Caco-2 (cell line): ENCODE results near the gene NOX5. TPM values are rescaled to one million over a fixed set of nuclear protein-coding genes. Genes with fewer than 3 reads are reported as not detected.
A peak's percentile ranks its signal among the peaks of the same experiment; 100 is the strongest.

Experiments used
- BruUV-seq: library from RNA; stranded (reverse); fragments of 400-500 nt; replicated peaks from 2 replicates; lab custom pipeline; 2021; lab: Mats Ljungman, UMichigan
- CTCF ChIA-PET: fragments of 300-600 bp; sonication (Branson Sonifier 250); formaldehyde crosslinking; loops from one replicate; lab custom pipeline; 2022; ENCODE audit warnings: antibody characterized with exemption; lab: Charles Lee
- POLR2A ChIA-PET: fragments of 300-600 bp; sonication (Branson Sonifier 250); formaldehyde crosslinking; loops from one replicate; lab custom pipeline; 2022; ENCODE audit warnings: antibody characterized with exemption; lab: Charles Lee
- DNase-seq, 2 experiments: peaks; one replicate each; pipeline versions ENCODE4 v3.0.0 to v3.0.0-alpha.2; 2020 to 2022
- H3K27me3 ChIP-seq: replicated peaks from 2 replicates; pipeline ENCODE4 v1.6.0; 2011; ENCODE audit warnings: low read length; ENCODE audit not compliant: control insufficient read depth, insufficient read depth
- H3K36me3 ChIP-seq: 2 replicates; pipeline ENCODE4 v1.5.1; 2011; ENCODE audit warnings: low read length; ENCODE audit not compliant: control insufficient read depth, insufficient read depth
- H3K4me1 ChIP-seq: fragments of 250-450 bp; sonication (Bioruptor Pico); 2 replicates; pipeline ENCODE4 v1.5.1; 2020; ENCODE audit warnings: mild to moderate bottlenecking
- H3K4me3 ChIP-seq: 2 replicates; pipeline ENCODE4 v1.5.1; 2011; ENCODE audit warnings: low read depth, mild to moderate bottlenecking, control low read depth, low read length
- H3K9me3 ChIP-seq: fragments of 250-450 bp; sonication (Bioruptor Pico); 2 replicates; pipeline ENCODE4 v1.5.1; 2020; ENCODE audit warnings: mild to moderate bottlenecking, moderate library complexity
- H3K27ac Mint-ChIP-seq: one replicate; pipeline ENCODE4 v1.8.0; 2022; ENCODE audit warnings: mixed read lengths; ENCODE audit not compliant: unreplicated experiment
- H3K27me3 Mint-ChIP-seq: one replicate; pipeline ENCODE4 v1.8.0; 2022; ENCODE audit warnings: mixed read lengths; ENCODE audit not compliant: insufficient read depth, unreplicated experiment
- H3K36me3 Mint-ChIP-seq: one replicate; pipeline ENCODE4 v1.8.0; 2022; ENCODE audit warnings: mild to moderate bottlenecking, mixed read lengths; ENCODE audit not compliant: insufficient read depth, unreplicated experiment
- H3K4me1 Mint-ChIP-seq: one replicate; pipeline ENCODE4 v1.8.0; 2022; ENCODE audit warnings: low read depth, mixed read lengths; ENCODE audit not compliant: unreplicated experiment
- H3K4me3 Mint-ChIP-seq: one replicate; pipeline ENCODE4 v1.8.0; 2022; ENCODE audit warnings: mild to moderate bottlenecking, moderate library complexity, mixed read lengths; ENCODE audit not compliant: unreplicated experiment
- H3K9me3 Mint-ChIP-seq: one replicate; pipeline ENCODE4 v1.8.0; 2022; ENCODE audit warnings: mixed read lengths; ENCODE audit not compliant: unreplicated experiment
- intact Hi-C: fragments of 100-400 bp; cut with micrococcal nuclease; formaldehyde crosslinking; loops from one replicate; pipeline ENCODE4 v1.10.0; 2022; ENCODE audit not compliant: unreplicated experiment
- total RNA-seq: library from RNA; stranded (reverse); gene quantifications from 2 replicates; pipeline ENCODE4 v1.2.3, GENCODE V29; 2022
- TF ChIP-seq, protein P1 (sequence below), 2 experiments: fragments of 200-600 bp in 1 of 2; IDR thresholded peaks; 1 replicate in 1 of 2; 2 replicates in 1 of 2; pipeline versions ENCODE4 v1.5.1 to v1.8.0; 2011 to 2022; ENCODE audit warnings: antibody characterized with exemption in 1 of 2, control low read depth in 1 of 2, inconsistent platforms in 1 of 2, low read depth in 1 of 2, low read length in 1 of 2, mild to moderate bottlenecking in 1 of 2, moderate library complexity in 1 of 2; ENCODE audit not compliant: insufficient read depth in 1 of 2, severe bottlenecking in 1 of 2, unreplicated experiment in 1 of 2

NOX5 gene
- total RNA-seq, 1 experiment from 2014 or later = 0.05 TPM

DNA sequence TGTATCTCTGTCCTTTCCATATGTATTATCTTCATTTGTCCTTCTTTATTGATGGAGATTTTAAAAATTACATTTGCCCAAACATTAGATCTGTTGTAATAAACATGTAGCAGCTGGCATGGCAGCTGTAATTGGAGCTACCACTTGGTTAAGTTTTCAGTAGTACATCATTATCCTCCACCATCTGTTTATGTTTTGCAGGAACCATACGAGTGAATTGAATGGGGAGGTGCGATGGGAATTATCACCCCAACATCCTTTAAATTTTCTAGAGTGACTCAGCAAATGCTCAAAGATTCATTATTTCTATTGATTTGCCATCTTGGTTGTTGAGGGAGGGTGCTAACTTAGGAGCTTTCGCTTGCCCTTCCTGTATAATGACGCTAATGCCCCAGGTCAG is 32.6 kb upstream of the NOX5 start:
- no peak overlapping the region for H3K4me3 ChIP-seq

DNA sequence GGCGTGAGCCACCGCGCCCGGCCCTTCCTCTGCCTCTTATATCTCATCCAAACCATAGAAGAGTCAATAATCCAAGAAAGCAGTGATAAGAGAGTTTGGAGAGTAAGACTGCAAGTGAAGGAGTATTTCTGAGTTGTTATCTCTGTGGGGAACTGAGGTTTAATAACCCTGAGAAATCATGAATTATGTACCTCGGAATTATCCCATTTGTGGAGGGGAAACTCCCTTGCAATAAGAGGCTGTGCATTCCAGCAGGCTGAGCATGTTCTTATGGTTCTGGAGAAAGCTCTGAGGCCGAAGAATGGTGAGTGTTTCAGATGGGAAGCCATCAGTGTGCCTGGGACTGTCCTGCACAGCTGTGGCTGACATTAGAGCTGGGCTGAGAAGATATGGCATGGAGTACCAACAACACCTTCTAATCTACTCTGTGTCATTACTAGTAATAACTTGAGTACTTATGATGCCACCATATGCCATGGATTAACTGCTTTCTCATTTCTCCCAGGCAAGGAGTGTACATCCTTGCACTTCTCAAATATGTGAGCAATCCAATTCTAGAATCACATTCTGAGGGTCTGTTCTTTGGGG is 31.4 kb upstream of the NOX5 start:
- Mint-ChIP-seq H3K36me3 (no peaks in the 10 kb centered on the region), H3K4me3 (no peak overlapping the region), H3K4me1 (peaks cover 11% of the 10 kb centered on the region), H3K27me3 (no peaks in the 10 kb centered on the region), H3K9me3 (peaks cover 3% of the 10 kb centered on the region), H3K27ac (no peak overlapping the region)
- no TSS peak for BruUV-seq
- H3K4me3 ChIP-seq = no peak overlapping the region
- no peaks in the 10 kb centered on the region for H3K27me3 ChIP-seq
- intact Hi-C loops = no loop called here
- no peaks in the 10 kb centered on the region for H3K9me3 ChIP-seq
- no peaks in the 10 kb centered on the region for H3K36me3 ChIP-seq
- H3K4me1 ChIP-seq = peaks cover 24% of the 10 kb centered on the region
- DNase-seq = no peak
- ChIA-PET POLR2A (no interaction called here), CTCF (no interaction called here)
- TF ChIP-seq, protein P1, sequence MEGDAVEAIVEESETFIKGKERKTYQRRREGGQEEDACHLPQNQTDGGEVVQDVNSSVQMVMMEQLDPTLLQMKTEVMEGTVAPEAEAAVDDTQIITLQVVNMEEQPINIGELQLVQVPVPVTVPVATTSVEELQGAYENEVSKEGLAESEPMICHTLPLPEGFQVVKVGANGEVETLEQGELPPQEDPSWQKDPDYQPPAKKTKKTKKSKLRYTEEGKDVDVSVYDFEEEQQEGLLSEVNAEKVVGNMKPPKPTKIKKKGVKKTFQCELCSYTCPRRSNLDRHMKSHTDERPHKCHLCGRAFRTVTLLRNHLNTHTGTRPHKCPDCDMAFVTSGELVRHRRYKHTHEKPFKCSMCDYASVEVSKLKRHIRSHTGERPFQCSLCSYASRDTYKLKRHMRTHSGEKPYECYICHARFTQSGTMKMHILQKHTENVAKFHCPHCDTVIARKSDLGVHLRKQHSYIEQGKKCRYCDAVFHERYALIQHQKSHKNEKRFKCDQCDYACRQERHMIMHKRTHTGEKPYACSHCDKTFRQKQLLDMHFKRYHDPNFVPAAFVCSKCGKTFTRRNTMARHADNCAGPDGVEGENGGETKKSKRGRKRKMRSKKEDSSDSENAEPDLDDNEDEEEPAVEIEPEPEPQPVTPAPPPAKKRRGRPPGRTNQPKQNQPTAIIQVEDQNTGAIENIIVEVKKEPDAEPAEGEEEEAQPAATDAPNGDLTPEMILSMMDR (IDR thresholded peaks at IDR 0.05; ENCODE audit: insufficient read depth in 1 of 2, low read depth in 1 of 2, low read length in 1 of 2, severe bottlenecking in 1 of 2, unreplicated experiment in 1 of 2) = no peak

More for the DNA sequence above, 32.6 kb upstream of the NOX5 start:
- BruUV-seq = no TSS peak
- Mint-ChIP-seq H3K27ac (no peak overlapping the region), H3K9me3 (peaks cover 14% of the 10 kb centered on the region), H3K36me3 (no peaks in the 10 kb centered on the region), H3K4me1 (peaks cover 11% of the 10 kb centered on the region), H3K4me3 (no peak overlapping the region), H3K27me3 (no peaks in the 10 kb centered on the region)
- H3K27me3 ChIP-seq = no peaks in the 10 kb centered on the region
- TF ChIP-seq, protein P1 (IDR thresholded peaks at IDR 0.05; ENCODE audit: insufficient read depth in 1 of 2, low read depth in 1 of 2, low read length in 1 of 2, severe bottlenecking in 1 of 2, unreplicated experiment in 1 of 2) = no peak
- H3K36me3 ChIP-seq = no peaks in the 10 kb centered on the region
- CTCF ChIA-PET = no interaction called here
- no peak for DNase-seq
- H3K4me1 ChIP-seq = peaks cover 24% of the 10 kb centered on the region
- intact Hi-C loops = no loop called here
- POLR2A ChIA-PET = no interaction called here
- peaks cover under 1% of the 10 kb centered on the region; the same call in 1 of the 2 replicates for H3K9me3 ChIP-seq

DNA sequence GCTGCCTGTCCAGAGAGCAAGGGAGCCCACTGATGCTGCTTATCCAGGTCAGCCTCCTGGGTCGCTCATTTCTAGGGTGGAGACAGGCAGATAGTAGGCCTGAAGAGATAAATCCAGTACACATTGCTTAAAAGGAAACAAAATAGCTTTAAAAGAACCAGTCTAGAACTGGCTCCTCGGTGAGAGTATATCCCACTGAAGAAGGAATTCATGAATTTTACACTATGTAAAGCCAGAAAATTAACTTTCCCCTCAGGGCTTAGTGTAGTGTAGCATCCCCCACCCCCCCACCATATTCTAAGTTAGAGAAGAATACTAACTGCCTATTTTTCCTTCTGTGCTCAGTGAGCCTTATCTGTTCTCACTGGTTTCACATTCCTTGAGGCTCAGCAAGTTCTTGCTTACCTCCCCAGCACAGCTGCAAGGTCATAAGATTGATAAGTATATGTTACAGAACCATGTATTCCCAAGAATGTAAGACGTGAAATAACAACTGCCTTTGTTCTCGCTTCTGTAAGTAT is 30.5 kb upstream of the NOX5 start:
- H3K36me3 Mint-ChIP-seq = no peaks in the 10 kb centered on the region
- H3K4me3 ChIP-seq = no peak overlapping the region
- H3K4me1 Mint-ChIP-seq = peaks cover 11% of the 10 kb centered on the region
- no peaks in the 10 kb centered on the region for H3K9me3 Mint-ChIP-seq
- H3K27me3 ChIP-seq = no peaks in the 10 kb centered on the region
- peaks cover 24% of the 10 kb centered on the region for H3K4me1 ChIP-seq
- DNase-seq = peak in 1 of 2 experiments; percentile 10
- BruUV-seq = no TSS peak
- H3K27ac Mint-ChIP-seq = no peak overlapping the region
- no peaks in the 10 kb centered on the region for H3K36me3 ChIP-seq
- ChIA-PET POLR2A (no interaction called here), CTCF (interaction anchor here (1.0 kb wide), 1 partner anchor 9 kb away, joined by 3 read pairs; no protein-coding TSS in a partner anchor)
- H3K27me3 Mint-ChIP-seq = no peaks in the 10 kb centered on the region
- intact Hi-C loops = no loop called here
- TF ChIP-seq, protein P1 (IDR thresholded peaks at IDR 0.05; ENCODE audit: insufficient read depth in 1 of 2, low read depth in 1 of 2, low read length in 1 of 2, severe bottlenecking in 1 of 2, unreplicated experiment in 1 of 2) = no peak
- H3K4me3 Mint-ChIP-seq = no peak overlapping the region
- H3K9me3 ChIP-seq = no peaks in the 10 kb centered on the region
